WTC11 (cell line): ENCODE measurements around the gene NAA25.
"Not testable (repeated sequence)": the region's sequence is repeated elsewhere in the genome, so short reads cannot be mapped to it uniquely, and the experiment has no call there.

Source experiments
- CBFB ChIP-seq: sonication (generic); formaldehyde crosslinking; IDR thresholded peaks from 2 replicates; pipeline ENCODE4 v1.8.1; 2022; ENCODE audit warnings: mild to moderate bottlenecking, low read depth, missing genetic modification reagents
- TF ChIP-seq, protein P1 (sequence below): fragments of 200-600 bp; IDR thresholded peaks from 2 replicates; pipeline ENCODE4 v1.8.0; 2022; ENCODE audit warnings: antibody characterized with exemption

DNA sequence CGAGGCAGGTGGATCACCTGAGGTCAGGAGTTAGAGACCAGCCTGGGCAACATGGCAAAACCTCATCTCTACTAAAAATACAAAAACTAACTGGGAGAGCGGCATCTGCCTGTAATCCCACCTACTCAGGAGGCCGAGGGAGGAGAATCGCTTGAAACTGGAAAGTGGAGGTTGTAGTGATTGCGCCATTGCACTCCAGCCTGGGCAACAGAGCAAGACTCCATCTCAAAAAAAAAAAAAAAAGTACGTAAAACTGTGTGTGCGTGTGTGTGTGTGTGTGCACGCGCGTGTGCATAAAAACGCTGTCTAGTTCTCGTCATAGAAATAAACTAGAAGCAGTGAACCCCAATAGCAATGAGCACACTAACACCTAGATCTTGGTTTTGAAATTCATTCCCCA is 72.0 kb downstream of the NAA25 start:
- TF ChIP-seq, protein P1, sequence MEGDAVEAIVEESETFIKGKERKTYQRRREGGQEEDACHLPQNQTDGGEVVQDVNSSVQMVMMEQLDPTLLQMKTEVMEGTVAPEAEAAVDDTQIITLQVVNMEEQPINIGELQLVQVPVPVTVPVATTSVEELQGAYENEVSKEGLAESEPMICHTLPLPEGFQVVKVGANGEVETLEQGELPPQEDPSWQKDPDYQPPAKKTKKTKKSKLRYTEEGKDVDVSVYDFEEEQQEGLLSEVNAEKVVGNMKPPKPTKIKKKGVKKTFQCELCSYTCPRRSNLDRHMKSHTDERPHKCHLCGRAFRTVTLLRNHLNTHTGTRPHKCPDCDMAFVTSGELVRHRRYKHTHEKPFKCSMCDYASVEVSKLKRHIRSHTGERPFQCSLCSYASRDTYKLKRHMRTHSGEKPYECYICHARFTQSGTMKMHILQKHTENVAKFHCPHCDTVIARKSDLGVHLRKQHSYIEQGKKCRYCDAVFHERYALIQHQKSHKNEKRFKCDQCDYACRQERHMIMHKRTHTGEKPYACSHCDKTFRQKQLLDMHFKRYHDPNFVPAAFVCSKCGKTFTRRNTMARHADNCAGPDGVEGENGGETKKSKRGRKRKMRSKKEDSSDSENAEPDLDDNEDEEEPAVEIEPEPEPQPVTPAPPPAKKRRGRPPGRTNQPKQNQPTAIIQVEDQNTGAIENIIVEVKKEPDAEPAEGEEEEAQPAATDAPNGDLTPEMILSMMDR, result not testable (repeated sequence)
- not testable (repeated sequence) for TF ChIP-seq CBFB
